Measurements from ENCODE around the gene FSTL3. TPM values are rescaled to one million over a fixed set of nuclear protein-coding genes. Genes with fewer than 3 reads are reported as not detected.

The FSTL3 gene
- total and polyA plus RNA-seq, 2 of the 13 experiments (the other 11 are each of a cell fraction or from before 2014, with no cell fraction given): 13.5 to 15.6 TPM

DNA sequence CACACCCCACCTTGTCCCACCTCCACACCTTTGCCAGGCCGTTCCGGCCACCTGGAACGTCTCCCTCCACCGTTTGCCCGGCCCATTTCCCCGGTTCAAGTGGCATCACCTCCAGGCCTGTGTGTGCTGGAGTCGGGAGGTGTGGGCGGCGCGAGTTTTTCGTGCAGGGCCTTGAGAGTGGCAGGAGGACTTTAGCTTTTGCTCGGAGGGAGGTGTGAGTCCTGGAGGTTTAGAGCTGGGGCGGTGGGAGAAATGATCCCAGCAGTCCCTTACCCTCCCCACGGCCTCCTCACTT, 28.2 kb downstream of the FSTL3 start (continued):
- TF ChIP-seq, protein P1, sequence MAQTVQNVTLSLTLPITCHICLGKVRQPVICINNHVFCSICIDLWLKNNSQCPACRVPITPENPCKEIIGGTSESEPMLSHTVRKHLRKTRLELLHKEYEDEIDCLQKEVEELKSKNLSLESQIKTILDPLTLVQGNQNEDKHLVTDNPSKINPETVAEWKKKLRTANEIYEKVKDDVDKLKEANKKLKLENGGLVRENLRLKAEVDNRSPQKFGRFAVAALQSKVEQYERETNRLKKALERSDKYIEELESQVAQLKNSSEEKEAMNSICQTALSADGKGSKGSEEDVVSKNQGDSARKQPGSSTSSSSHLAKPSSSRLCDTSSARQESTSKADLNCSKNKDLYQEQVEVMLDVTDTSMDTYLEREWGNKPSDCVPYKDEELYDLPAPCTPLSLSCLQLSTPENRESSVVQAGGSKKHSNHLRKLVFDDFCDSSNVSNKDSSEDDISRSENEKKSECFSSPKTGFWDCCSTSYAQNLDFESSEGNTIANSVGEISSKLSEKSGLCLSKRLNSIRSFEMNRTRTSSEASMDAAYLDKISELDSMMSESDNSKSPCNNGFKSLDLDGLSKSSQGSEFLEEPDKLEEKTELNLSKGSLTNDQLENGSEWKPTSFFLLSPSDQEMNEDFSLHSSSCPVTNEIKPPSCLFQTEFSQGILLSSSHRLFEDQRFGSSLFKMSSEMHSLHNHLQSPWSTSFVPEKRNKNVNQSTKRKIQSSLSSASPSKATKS (CRISPR knock-in tag; IDR thresholded peaks at IDR 0.05): no peak
- TF ChIP-seq, protein P2, sequence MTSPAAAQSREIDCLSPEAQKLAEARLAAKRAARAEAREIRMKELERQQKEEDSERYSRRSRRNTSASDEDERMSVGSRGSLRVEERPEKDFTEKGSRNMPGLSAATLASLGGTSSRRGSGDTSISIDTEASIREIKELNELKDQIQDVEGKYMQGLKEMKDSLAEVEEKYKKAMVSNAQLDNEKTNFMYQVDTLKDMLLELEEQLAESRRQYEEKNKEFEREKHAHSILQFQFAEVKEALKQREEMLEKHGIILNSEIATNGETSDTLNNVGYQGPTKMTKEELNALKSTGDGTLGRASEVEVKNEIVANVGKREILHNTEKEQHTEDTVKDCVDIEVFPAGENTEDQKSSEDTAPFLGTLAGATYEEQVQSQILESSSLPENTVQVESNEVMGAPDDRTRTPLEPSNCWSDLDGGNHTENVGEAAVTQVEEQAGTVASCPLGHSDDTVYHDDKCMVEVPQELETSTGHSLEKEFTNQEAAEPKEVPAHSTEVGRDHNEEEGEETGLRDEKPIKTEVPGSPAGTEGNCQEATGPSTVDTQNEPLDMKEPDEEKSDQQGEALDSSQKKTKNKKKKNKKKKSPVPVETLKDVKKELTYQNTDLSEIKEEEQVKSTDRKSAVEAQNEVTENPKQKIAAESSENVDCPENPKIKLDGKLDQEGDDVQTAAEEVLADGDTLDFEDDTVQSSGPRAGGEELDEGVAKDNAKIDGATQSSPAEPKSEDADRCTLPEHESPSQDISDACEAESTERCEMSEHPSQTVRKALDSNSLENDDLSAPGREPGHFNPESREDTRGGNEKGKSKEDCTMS (CRISPR knock-in tag; conservative IDR thresholded peaks at IDR 0.05): no peak
- TF ChIP-seq FOSL1 (CRISPR knock-in tag; IDR thresholded peaks at IDR 0.05; ENCODE audit: borderline replicate concordance): no peak
- no peak for TF ChIP-seq ZNF772 (CRISPR knock-in tag; IDR thresholded peaks at IDR 0.05)
- no peak for TF ChIP-seq PRMT3 (CRISPR knock-in tag; IDR thresholded peaks at IDR 0.05; ENCODE audit: borderline replicate concordance, low read depth)
- TF ChIP-seq, protein P3, sequence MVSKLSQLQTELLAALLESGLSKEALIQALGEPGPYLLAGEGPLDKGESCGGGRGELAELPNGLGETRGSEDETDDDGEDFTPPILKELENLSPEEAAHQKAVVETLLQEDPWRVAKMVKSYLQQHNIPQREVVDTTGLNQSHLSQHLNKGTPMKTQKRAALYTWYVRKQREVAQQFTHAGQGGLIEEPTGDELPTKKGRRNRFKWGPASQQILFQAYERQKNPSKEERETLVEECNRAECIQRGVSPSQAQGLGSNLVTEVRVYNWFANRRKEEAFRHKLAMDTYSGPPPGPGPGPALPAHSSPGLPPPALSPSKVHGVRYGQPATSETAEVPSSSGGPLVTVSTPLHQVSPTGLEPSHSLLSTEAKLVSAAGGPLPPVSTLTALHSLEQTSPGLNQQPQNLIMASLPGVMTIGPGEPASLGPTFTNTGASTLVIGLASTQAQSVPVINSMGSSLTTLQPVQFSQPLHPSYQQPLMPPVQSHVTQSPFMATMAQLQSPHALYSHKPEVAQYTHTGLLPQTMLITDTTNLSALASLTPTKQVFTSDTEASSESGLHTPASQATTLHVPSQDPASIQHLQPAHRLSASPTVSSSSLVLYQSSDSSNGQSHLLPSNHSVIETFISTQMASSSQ (IDR thresholded peaks at IDR 0.05; ENCODE audit: low read depth): no peak
- TF ChIP-seq, protein P3 (CRISPR knock-in tag; IDR thresholded peaks at IDR 0.05; ENCODE audit: borderline replicate concordance): no peak
- no peak for TF ChIP-seq SUZ12 (IDR thresholded peaks at IDR 0.05; ENCODE audit: low read depth, low read length)
- TF ChIP-seq, protein P4, sequence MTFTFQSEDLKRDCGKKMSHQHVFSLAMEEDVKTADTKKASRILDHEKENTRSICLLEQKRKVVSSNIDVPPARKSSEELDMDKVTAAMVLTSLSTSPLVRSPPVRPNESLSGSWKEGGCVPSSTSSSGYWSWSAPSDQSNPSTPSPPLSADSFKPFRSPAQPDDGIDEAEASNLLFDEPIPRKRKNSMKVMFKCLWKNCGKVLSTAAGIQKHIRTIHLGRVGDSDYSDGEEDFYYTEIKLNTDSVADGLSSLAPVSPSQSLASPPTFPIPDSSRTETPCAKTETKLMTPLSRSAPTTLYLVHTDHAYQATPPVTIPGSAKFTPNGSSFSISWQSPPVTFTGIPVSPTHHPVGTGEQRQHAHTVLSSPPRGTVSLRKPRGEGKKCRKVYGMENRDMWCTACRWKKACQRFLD (CRISPR knock-in tag; IDR thresholded peaks at IDR 0.05; ENCODE audit: borderline replicate concordance): no peak
- TF ChIP-seq ZNF562 (CRISPR knock-in tag; IDR thresholded peaks at IDR 0.05; ENCODE audit: borderline replicate concordance): no peak
- TF ChIP-seq NCOA1 (CRISPR knock-in tag; IDR thresholded peaks at IDR 0.05): no peak
- TF ChIP-seq ZNF670 (CRISPR knock-in tag; IDR thresholded peaks at IDR 0.05; ENCODE audit: borderline replicate concordance): 0 out of 2 replicates have a peak, but pooled peaks have one; percentile 62
- TF ChIP-seq, protein P5, sequence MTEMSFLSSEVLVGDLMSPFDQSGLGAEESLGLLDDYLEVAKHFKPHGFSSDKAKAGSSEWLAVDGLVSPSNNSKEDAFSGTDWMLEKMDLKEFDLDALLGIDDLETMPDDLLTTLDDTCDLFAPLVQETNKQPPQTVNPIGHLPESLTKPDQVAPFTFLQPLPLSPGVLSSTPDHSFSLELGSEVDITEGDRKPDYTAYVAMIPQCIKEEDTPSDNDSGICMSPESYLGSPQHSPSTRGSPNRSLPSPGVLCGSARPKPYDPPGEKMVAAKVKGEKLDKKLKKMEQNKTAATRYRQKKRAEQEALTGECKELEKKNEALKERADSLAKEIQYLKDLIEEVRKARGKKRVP (CRISPR knock-in tag; IDR thresholded peaks at IDR 0.05): no peak
- TF ChIP-seq ZNF263 (CRISPR knock-in tag; IDR thresholded peaks at IDR 0.05): 0 out of 2 replicates have a peak, but pooled peaks have one; percentile 4
- TF ChIP-seq, protein P6, sequence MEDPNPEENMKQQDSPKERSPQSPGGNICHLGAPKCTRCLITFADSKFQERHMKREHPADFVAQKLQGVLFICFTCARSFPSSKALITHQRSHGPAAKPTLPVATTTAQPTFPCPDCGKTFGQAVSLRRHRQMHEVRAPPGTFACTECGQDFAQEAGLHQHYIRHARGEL (CRISPR knock-in tag; IDR thresholded peaks at IDR 0.05): no peak
- TF ChIP-seq NONO (IDR thresholded peaks at IDR 0.05): no peak
- TF ChIP-seq NONO (CRISPR knock-in tag; conservative IDR thresholded peaks at IDR 0.05): no peak; the same call in 1 of the 2 replicates
- no peak for TF ChIP-seq IKZF4 (CRISPR knock-in tag; IDR thresholded peaks at IDR 0.05; ENCODE audit: borderline replicate concordance, low read depth, not compliant biosample characterization)
- 0 out of 2 replicates have a peak, but pooled peaks have one; percentile 2 for TF ChIP-seq ZNF160 (CRISPR knock-in tag; IDR thresholded peaks at IDR 0.05)

Data from HepG2 (cell line).